ENCODE measurements around the gene NR5A2.

- no peak for TF ChIP-seq POLR2A (IDR thresholded peaks at IDR 0.05)
- no peak for TF ChIP-seq CTCF (IDR thresholded peaks at IDR 0.05)
These were observed 187.8 kb downstream of the NR5A2 start for GRCh38 chr1:200215350-200215749.
